A549 (cell line): Measurements from ENCODE around the gene PODN. TPM values are rescaled to one million over a fixed set of nuclear protein-coding genes. Genes with fewer than 3 reads are reported as not detected.

ENCODE experiments used
- ATAC-seq, 2 experiments: fragments of 200-7000 bp in 1 of 2; fragments of >200 bp in 1 of 2; cut with Nextera tagmentation in 1 of 2; cut with Tn5 transposase in 1 of 2; 3 replicates each; pipeline versions ENCODE4 v1.8.0 to v1.9.1; 2018 to 2020; ENCODE audit warnings: mild to moderate bottlenecking in 1 of 2, moderate library complexity in 1 of 2
- CTCF ChIA-PET: fragments of 300-600 bp; sonication (Branson Sonifier 250); formaldehyde crosslinking; extraction: SDS; loops from one replicate; lab custom pipeline; 2021; ENCODE audit warnings: antibody characterized with exemption, inconsistent platforms; lab: Yijun Ruan, JAX
- POLR2A ChIA-PET: fragments of 350-600 bp; formaldehyde crosslinking; extraction: SDS; loops from one replicate; lab custom pipeline; 2021; ENCODE audit warnings: antibody characterized with exemption, inconsistent platforms; lab: Yijun Ruan, JAX
- DNase-seq, 2 experiments: peaks; one replicate each; pipeline versions ENCODE4 v3.0.0 to v3.0.0-alpha.2; 2011 to 2016; ENCODE audit warnings: low read depth in 1 of 2, low spot score in 1 of 2
- FAIRE-seq: peaks from 2 replicates; lab custom pipeline; 2011; peaks lifted over from hg19 to GRCh38; lab: Jason Lieb, UNC
- H3K27ac ChIP-seq, 2 experiments: fragments of >200 bp; sonication (Bioruptor Twin); formaldehyde crosslinking; 3 replicates each; pipeline ENCODE4 v1.5.1; 2016 to 2017
- H3K4me1 ChIP-seq: fragments of >200 bp; sonication (Bioruptor Twin); formaldehyde crosslinking; 3 replicates; pipeline ENCODE4 v1.6.1; 2016
- H3K4me2 ChIP-seq: fragments of >200 bp; sonication (Bioruptor Twin); formaldehyde crosslinking; 3 replicates; pipeline ENCODE4 v1.6.1; 2016
- H3K4me3 ChIP-seq: fragments of >200 bp; sonication (Bioruptor Twin); formaldehyde crosslinking; 3 replicates; pipeline ENCODE4 v1.5.1; 2016
- H3K9me3 ChIP-seq: fragments of >200 bp; sonication (Bioruptor Twin); formaldehyde crosslinking; 3 replicates; pipeline ENCODE4 v1.6.1; 2016
- BCL3 ChIP-seq: fragments of >200 bp; sonication (Bioruptor Twin); formaldehyde crosslinking; IDR thresholded peaks from 3 replicates; pipeline ENCODE4 v1.6.1; 2016
- CBX2 ChIP-seq: fragments of 200-600 bp; sonication (generic); IDR thresholded peaks from 2 replicates; pipeline ENCODE4 v1.6.1; 2016; ENCODE audit warnings: low read depth, mild to moderate bottlenecking, borderline replicate concordance
- CEBPB ChIP-seq, 2 experiments: fragments of >200 bp in 1 of 2; sonication (Bioruptor Twin) in 1 of 2; formaldehyde crosslinking in 1 of 2; IDR thresholded peaks; 2 replicates each; pipeline ENCODE4 v1.6.1; 2012 to 2016
- CHD2 ChIP-seq: fragments of 150-350 bp; IDR thresholded peaks from 2 replicates; pipeline ENCODE4 v1.6.1; 2014; ENCODE audit warnings: low read length; ENCODE audit not compliant: partially characterized antibody
- CHD4 ChIP-seq: fragments of 200-600 bp; sonication (generic); IDR thresholded peaks from 2 replicates; pipeline ENCODE4 v1.6.1; 2016; ENCODE audit warnings: antibody characterized with exemption, mild to moderate bottlenecking, borderline replicate concordance
- EHF ChIP-seq: fragments of 250-450 bp; sonication (Bioruptor Pico); IDR thresholded peaks from 2 replicates; pipeline ENCODE4 v1.5.0; 2020; ENCODE audit warnings: mild to moderate bottlenecking
- EHMT2 ChIP-seq: fragments of 200-600 bp; sonication (generic); IDR thresholded peaks from 2 replicates; pipeline ENCODE4 v1.6.1; 2016; ENCODE audit warnings: antibody characterized with exemption, low read depth, mild to moderate bottlenecking, moderate library complexity
- ESRRA ChIP-seq: fragments of 150-350 bp; IDR thresholded peaks from 2 replicates; pipeline ENCODE4 v1.6.1; 2014; ENCODE audit warnings: mild to moderate bottlenecking, low read length, borderline replicate concordance
- FOSB ChIP-seq: fragments of 250-450 bp; sonication (Bioruptor Pico); IDR thresholded peaks from 2 replicates; pipeline ENCODE4 v1.5.0; 2020; ENCODE audit warnings: mild to moderate bottlenecking, moderate library complexity
- FOSL2 ChIP-seq, 2 experiments: fragments of 450-650 bp in 1 of 2; fragments of >200 bp in 1 of 2; sonication (Bioruptor Twin) in 1 of 2; formaldehyde crosslinking; IDR thresholded peaks; 2 replicates each; pipeline versions ENCODE4 v1.5.0 to v1.6.1; 2016 to 2020; ENCODE audit warnings: mild to moderate bottlenecking in 1 of 2, moderate library complexity in 1 of 2
- FOXS1 ChIP-seq: fragments of 250-450 bp; sonication (Bioruptor Pico); IDR thresholded peaks from 2 replicates; pipeline ENCODE4 v1.5.0; 2020; ENCODE audit warnings: mild to moderate bottlenecking, moderate library complexity
- GATA3 ChIP-seq: IDR thresholded peaks from 2 replicates; pipeline ENCODE4 v1.6.1; 2012; ENCODE audit warnings: borderline replicate concordance
- HEYL ChIP-seq: fragments of 250-450 bp; sonication (Bioruptor Pico); IDR thresholded peaks from 2 replicates; pipeline ENCODE4 v1.8.0; 2021; ENCODE audit warnings: mild to moderate bottlenecking, moderate library complexity
- HOXA7 ChIP-seq: fragments of 250-450 bp; sonication (Bioruptor Pico); IDR thresholded peaks from 2 replicates; pipeline ENCODE4 v1.5.0; 2020; ENCODE audit warnings: mild to moderate bottlenecking, moderate library complexity
- JUN ChIP-seq, 2 experiments: fragments of >200 bp; sonication (Bioruptor Twin); formaldehyde crosslinking; IDR thresholded peaks; 2 replicates in 1 of 2; 3 replicates in 1 of 2; pipeline ENCODE4 v1.6.1; 2016 to 2017
- JUNB ChIP-seq: fragments of >200 bp; sonication (Bioruptor Twin); formaldehyde crosslinking; IDR thresholded peaks from 2 replicates; pipeline ENCODE4 v1.6.1; 2016
- KDM5A ChIP-seq: fragments of 200-600 bp; sonication (generic); IDR thresholded peaks from 2 replicates; pipeline ENCODE4 v1.6.1; 2016; ENCODE audit warnings: antibody characterized with exemption, mild to moderate bottlenecking
- MYC ChIP-seq: IDR thresholded peaks from 2 replicates; pipeline ENCODE4 v1.6.1; 2012; ENCODE audit warnings: mild to moderate bottlenecking, inconsistent platforms, low read length, improper control_type of control experiment, borderline replicate concordance
- NPAS2 ChIP-seq: fragments of 250-450 bp; sonication (Bioruptor Pico); IDR thresholded peaks from 2 replicates; pipeline ENCODE4 v1.8.0; 2022; ENCODE audit warnings: mild to moderate bottlenecking, moderate library complexity, borderline replicate concordance
- PBX3 ChIP-seq: IDR thresholded peaks from 2 replicates; pipeline ENCODE4 v1.6.1; 2012
- RARB ChIP-seq: fragments of 250-450 bp; sonication (Bioruptor Pico); IDR thresholded peaks from 2 replicates; pipeline ENCODE4 v1.8.0; 2021; ENCODE audit warnings: mild to moderate bottlenecking, moderate library complexity
- RCOR1 ChIP-seq: fragments of 150-350 bp; IDR thresholded peaks from 2 replicates; pipeline ENCODE4 v1.6.1; 2014; ENCODE audit warnings: antibody characterized with exemption, low read length, low read depth
- SMC3 ChIP-seq: fragments of >200 bp; sonication (Bioruptor Twin); formaldehyde crosslinking; IDR thresholded peaks from 3 replicates; pipeline ENCODE4 v1.6.1; 2018; ENCODE audit warnings: inconsistent platforms
- ZSCAN20 ChIP-seq: fragments of 250-450 bp; sonication (Bioruptor Pico); IDR thresholded peaks from 2 replicates; pipeline ENCODE4 v1.8.0; 2022; ENCODE audit warnings: mild to moderate bottlenecking, moderate library complexity
- WGBS: methylation state at CpG from one replicate; pipeline ENCODE4 v1.1.6; 2017; ENCODE audit errors: missing lambda C conversion rate; 5-methylcytosine and 5-hydroxymethylcytosine counted together
- polyA plus RNA-seq, 4 experiments: library from polyadenylated mRNA; depleted of rRNA in 3 of 4; stranded (reverse); fragments of >200 nt; fragmentation: RNase III in 1 of 4; extraction: RNeasy Plus Mini Kit Qiagen cat#74134 plus additional on column Dnase treatment in 1 of 4; gene quantifications; 2 replicates in 3 of 4; 3 replicates in 1 of 4; pipeline ENCODE4 v1.2.3, GENCODE V29; 2011 to 2017
- TF ChIP-seq, protein P1 (sequence below): fragments of 200-600 bp; sonication (generic); IDR thresholded peaks from 2 replicates; pipeline ENCODE4 v1.6.1; 2016; ENCODE audit warnings: antibody characterized with exemption, mild to moderate bottlenecking, moderate library complexity
- TF ChIP-seq, protein P2 (sequence below): fragments of 250-450 bp; sonication (Bioruptor Pico); IDR thresholded peaks from 2 replicates; pipeline ENCODE4 v1.5.0; 2021; ENCODE audit warnings: mild to moderate bottlenecking, moderate library complexity, borderline replicate concordance
- TF ChIP-seq, protein P3 (sequence below): IDR thresholded peaks from 2 replicates; pipeline ENCODE4 v1.6.1; 2012

The PODN gene
- polyA plus RNA-seq, 2 of the 4 experiments (the other 2 are of a cell fraction), result 0.05 TPM; not detected in 1

GRCh38 chr1:53131590-53131938 lies 69.6 kb downstream of the PODN start (continued):
- TF ChIP-seq CBX2, result no peak
- TF ChIP-seq, all 56 proteins: peak for 0

- Histone ChIP-seq H3K27ac (no peak overlapping the region), H3K4me1 (peaks cover 9% of the 10 kb centered on the region; the same call in 2 of the 3 replicates), H3K9me3 (no peaks in the 10 kb centered on the region), H3K4me2 (no peak overlapping the region), H3K4me3 (no peak overlapping the region)
- POLR2A ChIA-PET, result no interaction called here
- ATAC-seq (no peak), FAIRE-seq (no peak), DNase-seq (no peak)
- CTCF ChIA-PET, result interaction anchor here (0.7 to 2.7 kb wide), 3 partner anchors 10 to 44 kb away, joined by 3 to 13 read pairs (median 3); partner anchors contain the start of gene SLC1A7
- no peak for TF ChIP-seq HEYL (CRISPR knock-in tag)
- TF ChIP-seq EHMT2, result no peak
- TF ChIP-seq CBX2, result no peak
- TF ChIP-seq KDM5A, result no peak
- no peak for TF ChIP-seq GATA3
- TF ChIP-seq FOXS1 (CRISPR knock-in tag), result no peak
- TF ChIP-seq RCOR1, result no peak
- TF ChIP-seq PBX3, result no peak
- TF ChIP-seq CHD4, result no peak
- TF ChIP-seq ZSCAN20, result no peak
- TF ChIP-seq, protein P1, sequence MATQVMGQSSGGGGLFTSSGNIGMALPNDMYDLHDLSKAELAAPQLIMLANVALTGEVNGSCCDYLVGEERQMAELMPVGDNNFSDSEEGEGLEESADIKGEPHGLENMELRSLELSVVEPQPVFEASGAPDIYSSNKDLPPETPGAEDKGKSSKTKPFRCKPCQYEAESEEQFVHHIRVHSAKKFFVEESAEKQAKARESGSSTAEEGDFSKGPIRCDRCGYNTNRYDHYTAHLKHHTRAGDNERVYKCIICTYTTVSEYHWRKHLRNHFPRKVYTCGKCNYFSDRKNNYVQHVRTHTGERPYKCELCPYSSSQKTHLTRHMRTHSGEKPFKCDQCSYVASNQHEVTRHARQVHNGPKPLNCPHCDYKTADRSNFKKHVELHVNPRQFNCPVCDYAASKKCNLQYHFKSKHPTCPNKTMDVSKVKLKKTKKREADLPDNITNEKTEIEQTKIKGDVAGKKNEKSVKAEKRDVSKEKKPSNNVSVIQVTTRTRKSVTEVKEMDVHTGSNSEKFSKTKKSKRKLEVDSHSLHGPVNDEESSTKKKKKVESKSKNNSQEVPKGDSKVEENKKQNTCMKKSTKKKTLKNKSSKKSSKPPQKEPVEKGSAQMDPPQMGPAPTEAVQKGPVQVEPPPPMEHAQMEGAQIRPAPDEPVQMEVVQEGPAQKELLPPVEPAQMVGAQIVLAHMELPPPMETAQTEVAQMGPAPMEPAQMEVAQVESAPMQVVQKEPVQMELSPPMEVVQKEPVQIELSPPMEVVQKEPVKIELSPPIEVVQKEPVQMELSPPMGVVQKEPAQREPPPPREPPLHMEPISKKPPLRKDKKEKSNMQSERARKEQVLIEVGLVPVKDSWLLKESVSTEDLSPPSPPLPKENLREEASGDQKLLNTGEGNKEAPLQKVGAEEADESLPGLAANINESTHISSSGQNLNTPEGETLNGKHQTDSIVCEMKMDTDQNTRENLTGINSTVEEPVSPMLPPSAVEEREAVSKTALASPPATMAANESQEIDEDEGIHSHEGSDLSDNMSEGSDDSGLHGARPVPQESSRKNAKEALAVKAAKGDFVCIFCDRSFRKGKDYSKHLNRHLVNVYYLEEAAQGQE, result no peak
- no peak for TF ChIP-seq ESRRA
- TF ChIP-seq HOXA7 (CRISPR knock-in tag), result no peak
- TF ChIP-seq FOSL2 (IDR thresholded peaks at IDR 0.05), result no peak
- no peak for TF ChIP-seq FOSL2 (CRISPR knock-in tag; IDR thresholded peaks at IDR 0.05)
- TF ChIP-seq NPAS2 (CRISPR knock-in tag), result no peak
- no peak for TF ChIP-seq CEBPB (IDR thresholded peaks at IDR 0.05)
- no peak for TF ChIP-seq JUNB
- 78% methylated on average over 8 of the region's 8 CpGs for WGBS
These were observed 70.2 kb downstream of the PODN start for GRCh38 chr1:53132176-53132575.

- WGBS, result 90% methylated on average over 8 of the region's 9 CpGs
- H3K4me1 ChIP-seq, result peaks cover 9% of the 10 kb centered on the region; the same call in 2 of the 3 replicates
- ATAC-seq (no peak), FAIRE-seq (no peak), DNase-seq (no peak)
- ChIA-PET POLR2A (no interaction called here), CTCF (interaction anchor here (1.1 to 1.6 kb wide), 2 partner anchors 11 to 53 kb away, joined by 3 to 4 read pairs; no protein-coding TSS in a partner anchor)
- H3K4me2 ChIP-seq, result no peak overlapping the region
- H3K27ac ChIP-seq, result no peak overlapping the region
- peaks cover 9% of the 10 kb centered on the region; the same call in 1 of the 3 replicates for H3K9me3 ChIP-seq
- no peak overlapping the region for H3K4me3 ChIP-seq
- TF ChIP-seq CHD4, result no peak
- no peak for TF ChIP-seq FOSB (CRISPR knock-in tag)
- TF ChIP-seq SMC3, result no peak
- no peak for TF ChIP-seq EHMT2
- TF ChIP-seq GATA3, result no peak
- no peak for TF ChIP-seq EHF (CRISPR knock-in tag)
- no peak for TF ChIP-seq MYC
- TF ChIP-seq CHD2, result no peak
- TF ChIP-seq RCOR1, result no peak
- TF ChIP-seq, protein P2, sequence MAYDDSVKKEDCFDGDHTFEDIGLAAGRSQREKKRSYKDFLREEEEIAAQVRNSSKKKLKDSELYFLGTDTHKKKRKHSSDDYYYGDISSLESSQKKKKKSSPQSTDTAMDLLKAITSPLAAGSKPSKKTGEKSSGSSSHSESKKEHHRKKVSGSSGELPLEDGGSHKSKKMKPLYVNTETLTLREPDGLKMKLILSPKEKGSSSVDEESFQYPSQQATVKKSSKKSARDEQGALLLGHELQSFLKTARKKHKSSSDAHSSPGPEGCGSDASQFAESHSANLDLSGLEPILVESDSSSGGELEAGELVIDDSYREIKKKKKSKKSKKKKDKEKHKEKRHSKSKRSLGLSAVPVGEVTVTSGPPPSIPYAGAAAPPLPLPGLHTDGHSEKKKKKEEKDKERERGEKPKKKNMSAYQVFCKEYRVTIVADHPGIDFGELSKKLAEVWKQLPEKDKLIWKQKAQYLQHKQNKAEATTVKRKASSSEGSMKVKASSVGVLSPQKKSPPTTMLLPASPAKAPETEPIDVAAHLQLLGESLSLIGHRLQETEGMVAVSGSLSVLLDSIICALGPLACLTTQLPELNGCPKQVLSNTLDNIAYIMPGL, result no peak
- no peak for TF ChIP-seq JUN (IDR thresholded peaks at IDR 0.05)
- TF ChIP-seq, protein P3, sequence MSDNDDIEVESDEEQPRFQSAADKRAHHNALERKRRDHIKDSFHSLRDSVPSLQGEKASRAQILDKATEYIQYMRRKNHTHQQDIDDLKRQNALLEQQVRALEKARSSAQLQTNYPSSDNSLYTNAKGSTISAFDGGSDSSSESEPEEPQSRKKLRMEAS, result no peak
- TF ChIP-seq RARB (CRISPR knock-in tag), result no peak
- no peak for TF ChIP-seq BCL3
These were observed 71.4 kb downstream of the PODN start for GRCh38 chr1:53133261-53134041.
